Uterus (tissue), 4 donors: ENCODE data around the gene PNLIPRP1. TPM values are rescaled to one million over a fixed set of nuclear protein-coding genes. Genes with fewer than 3 reads are reported as not detected.

Source experiments
- DNase-seq, 2 donors: peaks; one replicate each; pipeline ENCODE4 v3.0.0-alpha.2; 2019 to 2020
- H3K27ac ChIP-seq, 2 donors: fragments of 200-600 bp; sonication (generic); 1 replicate in 1 of 2; 2 replicates in 1 of 2; pipeline ENCODE4 v1.5.1; 2016 to 2018
- H3K27me3 ChIP-seq, 2 donors: fragments of 200-600 bp; sonication (generic); one replicate each; pipeline ENCODE4 v1.5.1; 2018 to 2019; ENCODE audit warnings: control low read depth in 1 of 2
- H3K36me3 ChIP-seq, 2 donors: fragments of 200-600 bp; sonication (generic); one replicate each; pipeline ENCODE4 v1.5.1; 2019; ENCODE audit warnings: control low read depth in 1 of 2
- H3K4me1 ChIP-seq, 2 donors: fragments of 200-600 bp; sonication (generic); one replicate each; pipeline ENCODE4 v1.5.1; 2018 to 2019; ENCODE audit warnings: control low read depth in 1 of 2
- H3K4me3 ChIP-seq, 2 donors: fragments of 200-600 bp; sonication (generic); 1 replicate in 1 of 2; 2 replicates in 1 of 2; pipeline ENCODE4 v1.5.1; 2018 to 2019; ENCODE audit warnings: mild to moderate bottlenecking in 1 of 2
- H3K9me3 ChIP-seq, 2 donors: fragments of 200-600 bp; sonication (generic); one replicate each; pipeline ENCODE4 v1.5.1; 2019; ENCODE audit warnings: control low read depth in 1 of 2
- POLR2A ChIP-seq, 2 donors: fragments of 450-650 bp; IDR thresholded peaks; one replicate each; pipeline ENCODE4 v1.6.1; 2016; ENCODE audit warnings: antibody characterized with exemption in 2 of 2, mild to moderate bottlenecking in 1 of 2, moderate library complexity in 1 of 2
- intact Hi-C: fragments of 100-400 bp; cut with DNase I; formaldehyde crosslinking; loops from one replicate; pipeline ENCODE4 v1.15.1; 2023; ENCODE audit warnings: low total_unique reads
- total RNA-seq, 4 donors: library from RNA; depleted of rRNA in 3 of 4; stranded (reverse); fragments of >200 nt in 3 of 4; gene quantifications; one replicate each; pipeline versions ENCODE4 v1.1.0 to v1.2.4, GENCODE V29; 2014 to 2023
- TF ChIP-seq, protein P1 (sequence below), 4 experiments: fragments of 200-600 bp in 2 of 4; fragments of 450-650 bp in 2 of 4; sonication (generic) in 2 of 4; IDR thresholded peaks; one replicate each; pipeline ENCODE4 v1.5.1; 2016 to 2019; ENCODE audit warnings: antibody characterized with exemption in 4 of 4, mild to moderate bottlenecking in 2 of 4, moderate library complexity in 1 of 4
- donor health status: DM: yes; HTN: yes; CAD: no.

PNLIPRP1 gene
- total RNA-seq, result not detected

- DNase-seq, result no peak
- Histone ChIP-seq H3K27me3 (no peaks in the 10 kb centered on the region), H3K36me3 (no peaks in the 10 kb centered on the region), H3K4me3 (no peak within 1 kb of the TSS), H3K4me1 (no peaks in the 10 kb centered on the region), H3K27ac (no peak within 1 kb of the TSS), H3K9me3 (no peaks in the 10 kb centered on the region)
- intact Hi-C loops, result no loop called here
- TF ChIP-seq, protein P1, sequence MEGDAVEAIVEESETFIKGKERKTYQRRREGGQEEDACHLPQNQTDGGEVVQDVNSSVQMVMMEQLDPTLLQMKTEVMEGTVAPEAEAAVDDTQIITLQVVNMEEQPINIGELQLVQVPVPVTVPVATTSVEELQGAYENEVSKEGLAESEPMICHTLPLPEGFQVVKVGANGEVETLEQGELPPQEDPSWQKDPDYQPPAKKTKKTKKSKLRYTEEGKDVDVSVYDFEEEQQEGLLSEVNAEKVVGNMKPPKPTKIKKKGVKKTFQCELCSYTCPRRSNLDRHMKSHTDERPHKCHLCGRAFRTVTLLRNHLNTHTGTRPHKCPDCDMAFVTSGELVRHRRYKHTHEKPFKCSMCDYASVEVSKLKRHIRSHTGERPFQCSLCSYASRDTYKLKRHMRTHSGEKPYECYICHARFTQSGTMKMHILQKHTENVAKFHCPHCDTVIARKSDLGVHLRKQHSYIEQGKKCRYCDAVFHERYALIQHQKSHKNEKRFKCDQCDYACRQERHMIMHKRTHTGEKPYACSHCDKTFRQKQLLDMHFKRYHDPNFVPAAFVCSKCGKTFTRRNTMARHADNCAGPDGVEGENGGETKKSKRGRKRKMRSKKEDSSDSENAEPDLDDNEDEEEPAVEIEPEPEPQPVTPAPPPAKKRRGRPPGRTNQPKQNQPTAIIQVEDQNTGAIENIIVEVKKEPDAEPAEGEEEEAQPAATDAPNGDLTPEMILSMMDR (IDR thresholded peaks at IDR 0.05), result no peak
- TF ChIP-seq POLR2A (IDR thresholded peaks at IDR 0.05), result no peak
These were observed at the start of gene PNLIPRP1 for GRCh38 chr10:116590590-116591444. Gene PNLIPRP1, plus strand, starts transcription at chr10:116590959. Its CDS starts 171 bp downstream, at chr10:116591130.

DNA sequence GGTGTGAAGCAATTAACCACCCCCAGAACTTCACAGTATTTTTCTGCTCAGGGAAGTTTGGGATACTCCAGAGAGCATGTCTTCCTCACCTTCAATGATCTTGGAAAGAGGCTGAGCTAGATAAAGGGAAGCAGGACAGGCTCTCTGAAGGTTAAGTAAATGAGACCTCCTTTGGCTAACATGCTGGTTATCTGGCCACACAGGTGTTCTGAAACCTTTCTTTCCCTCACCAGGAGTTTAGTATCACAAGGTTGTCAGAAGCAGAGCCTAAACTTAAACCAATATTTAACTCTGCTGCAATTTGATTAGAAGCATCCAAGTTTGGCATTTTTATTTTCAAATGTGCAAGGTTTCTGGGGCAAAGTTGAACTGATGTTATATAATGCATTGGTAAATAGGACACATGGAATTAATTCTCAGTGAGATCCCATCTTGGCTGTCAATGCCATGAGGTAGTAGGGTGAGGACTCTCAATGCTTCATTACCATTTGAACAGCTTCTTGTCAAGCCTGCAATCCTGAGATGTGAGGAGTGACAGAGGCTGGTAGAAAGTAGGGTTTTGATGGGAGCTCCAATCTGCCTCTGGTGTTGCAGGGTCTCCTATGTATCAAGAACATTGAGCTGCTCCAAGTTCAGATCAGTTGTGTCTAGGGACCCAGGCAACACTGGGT lies 48.6 kb upstream of the PNLIPRP1 start:
- H3K4me3 ChIP-seq, result no peak overlapping the region
- TF ChIP-seq POLR2A (IDR thresholded peaks at IDR 0.05), result no peak
- TF ChIP-seq, protein P1 (IDR thresholded peaks at IDR 0.05), result no peak
- DNase-seq, result no peak

GRCh38 chr10:116545122-116545521 lies 45.6 kb upstream of the PNLIPRP1 start:
- Histone ChIP-seq H3K27me3 (no peaks in the 10 kb centered on the region), H3K27ac (no peak overlapping the region), H3K9me3 (no peaks in the 10 kb centered on the region), H3K36me3 (no peaks in the 10 kb centered on the region), H3K4me1 (no peaks in the 10 kb centered on the region), H3K4me3 (no peak overlapping the region)
- no peak for DNase-seq
- intact Hi-C loops, result no loop called here
- TF ChIP-seq, protein P1 (IDR thresholded peaks at IDR 0.05), result no peak
- no peak for TF ChIP-seq POLR2A (IDR thresholded peaks at IDR 0.05)

More for the DNA sequence above, 48.6 kb upstream of the PNLIPRP1 start:
- Histone ChIP-seq H3K27ac (no peak overlapping the region), H3K9me3 (no peaks in the 10 kb centered on the region), H3K36me3 (no peaks in the 10 kb centered on the region), H3K27me3 (no peaks in the 10 kb centered on the region), H3K4me1 (no peaks in the 10 kb centered on the region)
- intact Hi-C loops, result no loop called here

DNA sequence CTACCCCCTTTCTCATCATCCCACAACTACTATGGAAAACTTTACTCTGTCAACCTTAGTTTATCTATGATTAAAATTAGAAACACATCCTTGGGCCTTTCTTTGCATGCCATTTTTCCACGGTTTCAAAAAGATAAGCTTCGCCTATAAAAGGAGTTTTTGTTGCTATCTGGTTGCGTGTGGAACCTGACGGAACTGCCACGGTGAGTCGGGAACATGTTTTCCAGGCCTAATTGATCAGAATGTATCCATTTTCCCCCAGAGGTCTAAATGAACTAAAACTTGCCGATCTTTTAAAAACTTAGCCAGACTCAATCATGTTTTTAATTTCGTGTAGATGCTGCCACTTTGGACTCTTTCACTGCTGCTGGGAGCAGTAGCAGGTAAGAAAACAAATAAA lies 45.0 kb upstream of the PNLIPRP1 start, which contains the start of gene PNLIP:
TSS of gene PNLIP (plus strand) at position 176 of the 400 bp plus-strand sequence. CDS start at position 338, 162 bp downstream.
- DNase-seq, result no peak
- no peak for TF ChIP-seq POLR2A (IDR thresholded peaks at IDR 0.05)
- TF ChIP-seq, protein P1 (IDR thresholded peaks at IDR 0.05), result no peak
- Histone ChIP-seq H3K27me3 (no peaks in the 10 kb centered on the region), H3K36me3 (no peaks in the 10 kb centered on the region), H3K4me3 (no peak within 1 kb of the TSS), H3K27ac (no peak within 1 kb of the TSS), H3K9me3 (no peaks in the 10 kb centered on the region), H3K4me1 (no peaks in the 10 kb centered on the region)
- intact Hi-C loops, result no loop called here

DNA sequence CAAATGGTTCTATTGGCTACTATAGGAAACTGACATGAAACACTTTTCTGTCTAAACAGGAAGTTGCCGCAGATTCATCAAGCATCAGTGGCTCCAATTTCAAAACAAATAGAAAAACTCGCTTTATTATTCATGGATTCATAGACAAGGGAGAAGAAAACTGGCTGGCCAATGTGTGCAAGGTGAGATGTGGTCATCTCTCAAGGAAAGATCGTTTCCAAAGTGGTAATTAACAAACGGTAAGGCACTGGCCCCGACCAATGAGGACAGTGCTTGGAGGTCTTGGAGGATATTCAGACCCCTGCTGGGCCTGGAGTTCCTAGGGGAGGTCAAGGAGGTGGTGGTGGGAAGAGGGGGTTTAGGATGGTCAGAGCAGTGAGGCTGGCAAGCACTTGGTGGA lies 42.5 kb upstream of the PNLIPRP1 start:
- intact Hi-C loops, result no loop called here

More for the DNA sequence above, 42.5 kb upstream of the PNLIPRP1 start:
- H3K36me3 ChIP-seq, result no peaks in the 10 kb centered on the region
- no peaks in the 10 kb centered on the region for H3K27me3 ChIP-seq
- no peaks in the 10 kb centered on the region for H3K4me1 ChIP-seq
- no peak overlapping the region for H3K4me3 ChIP-seq
- no peak overlapping the region for H3K27ac ChIP-seq
- TF ChIP-seq POLR2A (IDR thresholded peaks at IDR 0.05), result no peak
- TF ChIP-seq, protein P1 (IDR thresholded peaks at IDR 0.05), result no peak
- DNase-seq, result no peak
- no peaks in the 10 kb centered on the region for H3K9me3 ChIP-seq
